Breast epithelium (tissue), 4 donors: Measurements from ENCODE around the gene AP4S1. TPM values are rescaled to one million over a fixed set of nuclear protein-coding genes. Genes with fewer than 3 reads are reported as not detected.

Experiments
- DNase-seq, 2 donors: peaks; one replicate each; pipeline ENCODE4 v3.0.0-alpha.2; 2019; ENCODE audit warnings: low spot score in 2 of 2
- H3K27ac ChIP-seq, 2 donors: fragments of 200-600 bp; sonication (generic) in 1 of 2; one replicate each; pipeline ENCODE4 v1.5.1; 2016 to 2019; ENCODE audit warnings: mild to moderate bottlenecking in 1 of 2
- H3K27me3 ChIP-seq, 2 donors: fragments of 200-600 bp; sonication (generic) in 1 of 2; one replicate each; pipeline versions ENCODE4 v1.5.1 to v1.6.0; 2017 to 2019; ENCODE audit warnings: control low read depth in 1 of 2, mild to moderate bottlenecking in 1 of 2
- H3K36me3 ChIP-seq: fragments of 200-600 bp; one replicate; pipeline ENCODE4 v1.5.1; 2019
- H3K4me1 ChIP-seq, 2 donors: fragments of 200-600 bp; sonication (generic); one replicate each; pipeline ENCODE4 v1.5.1; 2016 to 2019; ENCODE audit warnings: control low read depth in 1 of 2
- H3K4me3 ChIP-seq, 3 donors: fragments of 200-600 bp; sonication (generic); 1 replicate in 2 of 3; 2 replicates in 1 of 3; pipeline ENCODE4 v1.5.1; 2016 to 2019; ENCODE audit warnings: mild to moderate bottlenecking in 3 of 3, moderate library complexity in 2 of 3
- H3K9me3 ChIP-seq, 2 donors: fragments of 200-600 bp; sonication (generic) in 1 of 2; one replicate each; pipeline ENCODE4 v1.5.1; 2016 to 2019; ENCODE audit warnings: control low read depth in 1 of 2
- POLR2A ChIP-seq: fragments of 450-650 bp; IDR thresholded peaks from one replicate; pipeline ENCODE4 v1.6.1; 2016; ENCODE audit warnings: antibody characterized with exemption, mild to moderate bottlenecking, moderate library complexity
- POLR2AphosphoS5 ChIP-seq, 3 donors: sonication (generic); formaldehyde crosslinking; IDR thresholded peaks; one replicate each; pipeline ENCODE4 v1.6.1; 2017; ENCODE audit warnings: antibody characterized with exemption in 3 of 3
- intact Hi-C: fragments of 100-400 bp; cut with DNase I; formaldehyde crosslinking; loops from one replicate; pipeline ENCODE4 v1.15.1; 2023; ENCODE audit warnings: low total_unique reads
- total RNA-seq, 3 donors: library from RNA; depleted of rRNA; stranded (reverse); fragments of >200 nt; gene quantifications; one replicate each; pipeline ENCODE4 v1.1.0, GENCODE V29; 2016
- TF ChIP-seq, protein P1 (sequence below), 3 donors: fragments of 450-650 bp; IDR thresholded peaks; one replicate each; pipeline ENCODE4 v1.5.1; 2016 to 2017; ENCODE audit warnings: antibody characterized with exemption in 3 of 3, mild to moderate bottlenecking in 3 of 3, moderate library complexity in 3 of 3

The AP4S1 gene
- total RNA-seq, 3 donors from 2014 or later = 4.5 to 11.1 (median 5.2) TPM

DNA sequence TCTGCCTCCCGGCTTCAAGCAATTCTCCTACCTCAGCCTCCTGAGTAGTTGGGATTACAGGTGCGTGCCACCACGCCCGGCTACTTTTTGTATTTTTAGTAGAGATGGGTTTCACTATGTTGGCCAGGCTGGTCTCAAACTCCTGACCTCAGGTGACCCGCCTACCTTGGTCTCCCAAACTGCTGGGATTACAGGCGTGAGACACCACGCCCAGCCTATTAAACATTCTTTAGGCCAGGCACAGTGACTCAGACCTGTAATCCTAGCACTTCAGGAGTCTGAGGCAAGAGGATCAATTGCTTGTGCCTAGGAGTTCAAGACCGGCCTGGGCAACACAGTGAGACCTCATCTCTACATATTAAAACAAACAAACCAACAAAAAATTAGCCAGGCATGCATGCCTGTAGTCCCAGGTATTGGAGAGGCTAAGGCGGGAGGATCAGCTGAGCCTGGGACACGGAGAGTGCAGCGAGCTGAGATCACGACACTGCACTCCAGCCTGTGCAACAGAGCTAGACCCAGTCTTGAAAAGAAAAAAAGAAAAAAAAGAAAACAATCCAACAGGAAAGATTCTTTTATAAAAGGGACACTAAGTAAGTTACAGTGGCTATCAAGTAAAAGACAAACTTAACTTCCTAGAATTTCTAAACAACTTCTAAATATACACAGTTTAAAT, 111.9 kb downstream of the AP4S1 start:
- Histone ChIP-seq H3K27me3 (no peaks in the 10 kb centered on the region), H3K36me3 (peaks cover 6% of the 10 kb centered on the region), H3K9me3 (no peaks in the 10 kb centered on the region), H3K4me3 (no peak overlapping the region), H3K27ac (no peak overlapping the region), H3K4me1 (no peaks in the 10 kb centered on the region)
- TF ChIP-seq POLR2A = no peak
- TF ChIP-seq POLR2AphosphoS5 (IDR thresholded peaks at IDR 0.05) = no peak
- TF ChIP-seq, protein P1, sequence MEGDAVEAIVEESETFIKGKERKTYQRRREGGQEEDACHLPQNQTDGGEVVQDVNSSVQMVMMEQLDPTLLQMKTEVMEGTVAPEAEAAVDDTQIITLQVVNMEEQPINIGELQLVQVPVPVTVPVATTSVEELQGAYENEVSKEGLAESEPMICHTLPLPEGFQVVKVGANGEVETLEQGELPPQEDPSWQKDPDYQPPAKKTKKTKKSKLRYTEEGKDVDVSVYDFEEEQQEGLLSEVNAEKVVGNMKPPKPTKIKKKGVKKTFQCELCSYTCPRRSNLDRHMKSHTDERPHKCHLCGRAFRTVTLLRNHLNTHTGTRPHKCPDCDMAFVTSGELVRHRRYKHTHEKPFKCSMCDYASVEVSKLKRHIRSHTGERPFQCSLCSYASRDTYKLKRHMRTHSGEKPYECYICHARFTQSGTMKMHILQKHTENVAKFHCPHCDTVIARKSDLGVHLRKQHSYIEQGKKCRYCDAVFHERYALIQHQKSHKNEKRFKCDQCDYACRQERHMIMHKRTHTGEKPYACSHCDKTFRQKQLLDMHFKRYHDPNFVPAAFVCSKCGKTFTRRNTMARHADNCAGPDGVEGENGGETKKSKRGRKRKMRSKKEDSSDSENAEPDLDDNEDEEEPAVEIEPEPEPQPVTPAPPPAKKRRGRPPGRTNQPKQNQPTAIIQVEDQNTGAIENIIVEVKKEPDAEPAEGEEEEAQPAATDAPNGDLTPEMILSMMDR (IDR thresholded peaks at IDR 0.05) = no peak
- no peak for DNase-seq
- intact Hi-C loops = no loop called here

DNA sequence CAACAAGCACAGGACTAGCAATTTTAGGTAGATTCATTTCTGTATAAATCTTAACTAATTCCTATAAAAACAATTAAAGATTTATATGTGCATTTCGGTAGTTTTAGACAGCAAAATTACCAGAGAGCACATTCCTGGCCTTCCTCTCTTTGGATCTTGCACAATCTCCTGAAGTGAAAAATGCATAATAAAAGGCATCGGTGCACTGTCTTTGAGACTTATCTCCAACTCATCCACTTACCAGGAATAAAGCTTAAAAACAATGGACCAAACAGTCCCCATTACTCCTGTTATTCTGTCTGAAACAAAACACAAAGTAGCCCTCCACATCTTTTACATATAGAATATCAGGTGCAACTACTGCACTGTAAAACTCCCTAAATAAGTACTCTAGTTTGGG, 112.9 kb downstream of the AP4S1 start:
- intact Hi-C loops = no loop called here
- no peaks in the 10 kb centered on the region for H3K4me1 ChIP-seq

DNA sequence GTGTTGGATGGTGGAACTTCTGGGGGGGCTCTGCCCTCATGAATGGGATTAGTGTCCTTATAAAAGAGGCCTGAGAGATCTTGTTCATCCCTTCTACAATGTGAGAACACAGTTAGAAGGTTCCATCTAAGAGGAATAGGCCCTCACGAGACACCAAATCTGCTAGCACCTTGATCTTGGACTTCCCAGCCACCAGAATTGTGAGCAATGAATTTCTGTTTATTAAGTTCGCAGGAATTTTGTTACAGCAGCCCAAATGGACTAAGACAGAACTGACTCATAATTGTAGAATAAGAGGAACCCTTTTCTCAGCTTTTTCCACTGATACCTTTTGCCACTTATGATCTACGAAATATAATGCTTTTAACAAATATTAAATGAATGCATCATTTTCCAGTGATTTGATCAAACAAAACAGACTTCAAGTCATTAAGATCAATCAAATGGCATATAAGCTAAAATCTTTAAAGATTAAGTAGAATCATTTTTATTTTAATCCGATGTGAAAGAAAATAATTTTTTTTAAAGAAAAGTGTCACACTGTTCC, 113.9 kb downstream of the AP4S1 start:
- H3K9me3 ChIP-seq = no peaks in the 10 kb centered on the region
- no peaks in the 10 kb centered on the region for H3K4me1 ChIP-seq
- no peaks in the 10 kb centered on the region for H3K27me3 ChIP-seq
- TF ChIP-seq POLR2AphosphoS5 (IDR thresholded peaks at IDR 0.05) (no peak), POLR2A (no peak)
- TF ChIP-seq, protein P1 (IDR thresholded peaks at IDR 0.05) = no peak
- DNase-seq = no peak
- H3K4me3 ChIP-seq = no peak overlapping the region
- intact Hi-C loops = no loop called here
- H3K27ac ChIP-seq = no peak overlapping the region
- H3K36me3 ChIP-seq = peaks cover 6% of the 10 kb centered on the region

More for the DNA sequence above, 112.9 kb downstream of the AP4S1 start:
- H3K27ac ChIP-seq = no peak overlapping the region
- TF ChIP-seq POLR2A = no peak
- TF ChIP-seq, protein P1 (IDR thresholded peaks at IDR 0.05) = no peak
- no peaks in the 10 kb centered on the region for H3K9me3 ChIP-seq
- H3K27me3 ChIP-seq = no peaks in the 10 kb centered on the region
- peaks cover 6% of the 10 kb centered on the region for H3K36me3 ChIP-seq
- no peak for DNase-seq
- H3K4me3 ChIP-seq = no peak overlapping the region

DNA sequence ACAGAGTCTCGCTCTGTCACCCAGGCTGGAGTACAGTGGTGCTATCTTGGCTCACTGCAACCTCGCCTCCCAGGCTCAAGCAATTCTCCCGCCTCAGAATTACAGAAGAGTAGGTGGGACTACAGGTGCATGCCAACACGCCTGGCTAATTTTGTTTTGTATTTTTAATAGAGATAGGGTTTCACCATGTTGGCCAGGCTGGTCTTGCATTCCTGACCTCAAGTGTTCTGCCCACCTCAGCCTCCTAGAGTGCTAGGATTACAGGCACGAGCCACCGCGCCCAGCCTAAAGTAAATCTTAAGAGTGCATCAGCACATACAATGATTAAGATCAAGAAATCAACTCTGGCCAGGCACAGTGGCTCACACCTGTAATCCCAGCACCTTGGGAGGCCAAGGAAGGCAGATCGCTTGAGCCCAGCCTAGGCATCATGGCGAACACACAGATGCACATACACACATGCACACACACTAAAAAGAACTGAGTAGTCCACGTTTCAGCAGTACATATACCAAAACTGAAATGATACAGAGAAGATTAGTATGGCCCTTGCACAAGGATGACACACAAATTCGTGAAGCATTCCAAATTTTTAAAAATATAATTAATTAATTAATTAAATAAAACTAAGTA, 117.1 kb downstream of the AP4S1 start:
- H3K27me3 ChIP-seq = no peaks in the 10 kb centered on the region
- H3K9me3 ChIP-seq = no peaks in the 10 kb centered on the region
- TF ChIP-seq, protein P1 (IDR thresholded peaks at IDR 0.05) = no peak
- TF ChIP-seq POLR2AphosphoS5 (IDR thresholded peaks at IDR 0.05) (no peak), POLR2A (no peak)
- no peak for DNase-seq
- H3K27ac ChIP-seq = no peak overlapping the region
- no peaks in the 10 kb centered on the region for H3K36me3 ChIP-seq
- H3K4me3 ChIP-seq = no peak overlapping the region
- no peaks in the 10 kb centered on the region for H3K4me1 ChIP-seq
- intact Hi-C loops = no loop called here

Other genes starting within 250 kb of the AP4S1 start
- gene COCH, start 151.1 kb upstream of the AP4S1 start, total RNA-seq = 1 to 10 TPM in 2 of 3 donors, under 1 TPM in 1; 0.66 to 3.5 (median 1.6) TPM
- gene STRN3, start 730 bp downstream of the AP4S1 start, total RNA-seq = 10 to 100 TPM; 43.5 to 60.7 (median 43.6) TPM
- 100 to 1,000 TPM; 242 to 276 (median 252) TPM for gene HECTD1, start 182.1 kb downstream of the AP4S1 start, total RNA-seq